GM21367 (cell line): ENCODE data around the gene TMEM97.
A peak's percentile ranks its signal among the peaks of the same experiment; 100 is the strongest.

ENCODE experiments used
- ATAC-seq: cut with Tn5 transposase; IDR thresholded peaks from one replicate; pipeline ENCODE4 v1.9.1; 2021; ENCODE audit not compliant: unreplicated experiment

The TMEM97 gene

GRCh38 chr17:28315846-28316705, 2.9 kb upstream of the TMEM97 start:
- no peak for ATAC-seq

- no peak for ATAC-seq
These were observed 1.7 kb upstream of the TMEM97 start for GRCh38 chr17:28317099-28317965.

GRCh38 chr17:28317966-28318758, 838 bp upstream of the TMEM97 start:
- ATAC-seq: peak; percentile 4

- ATAC-seq: no peak
These were observed 567 bp downstream of the TMEM97 start for GRCh38 chr17:28319598-28319935.

GRCh38 chr17:28320215-28321061, 1.4 kb downstream of the TMEM97 start:
- no peak for ATAC-seq

GRCh38 chr17:28324267-28324745, 5.3 kb downstream of the TMEM97 start:
- ATAC-seq: no peak

- ATAC-seq: no peak
These were observed 5.8 kb downstream of the TMEM97 start for GRCh38 chr17:28324781-28325180.

- ATAC-seq: no peak
These were observed 6.2 kb downstream of the TMEM97 start for GRCh38 chr17:28325211-28325610.

GRCh38 chr17:28326114-28326513, 7.1 kb downstream of the TMEM97 start:
- ATAC-seq: no peak

GRCh38 chr17:28327031-28327607, 8.1 kb downstream of the TMEM97 start:
- no peak for ATAC-seq

GRCh38 chr17:28327709-28328108, 8.7 kb downstream of the TMEM97 start:
- no peak for ATAC-seq

GRCh38 chr17:28328325-28328724, 9.3 kb downstream of the TMEM97 start:
- no peak for ATAC-seq

- no peak for ATAC-seq
These were observed 11.7 kb downstream of the TMEM97 start for GRCh38 chr17:28330671-28331070.

- no peak for ATAC-seq
These were observed 13.0 kb downstream of the TMEM97 start for GRCh38 chr17:28331891-28332420.

GRCh38 chr17:28333083-28333746, 14.2 kb downstream of the TMEM97 start:
- ATAC-seq: no peak

- ATAC-seq: no peak
These were observed 15.2 kb downstream of the TMEM97 start for GRCh38 chr17:28334171-28334570.

GRCh38 chr17:28334666-28335200, 15.7 kb downstream of the TMEM97 start:
- ATAC-seq: no peak

- peak; percentile 93 for ATAC-seq
These were observed 16.4 kb downstream of the TMEM97 start, which contains the start of the genes IFT20 and TNFAIP1 for GRCh38 chr17:28335201-28335958. Gene IFT20, minus strand, starts transcription at chr17:28335472. Its CDS starts 3,487 bp downstream, at chr17:28331985. Gene TNFAIP1, plus strand, starts transcription at chr17:28335761. Its CDS starts 3,761 bp downstream, at chr17:28339522.
